A673 (cell line): ENCODE measurements around the gene POLA2.

Experiments
- CTCF ChIP-seq: fragments of 300-800, 200-600 bp; sonication (generic); conservative IDR thresholded peaks from 2 replicates; pipeline ENCODE4 v1.5.1; 2017; ENCODE audit warnings: low read depth, mild to moderate bottlenecking, antibody characterized with exemption, low read length, moderate library complexity, mixed read lengths
- EZH2 ChIP-seq: fragments of 200-600 bp; sonication (generic); IDR thresholded peaks from 2 replicates; pipeline ENCODE4 v1.6.1; 2017; ENCODE audit warnings: borderline replicate concordance, low read depth, mild to moderate bottlenecking, mixed read lengths, antibody characterized with exemption, low read length; ENCODE audit not compliant: poor library complexity, severe bottlenecking

GRCh38 chr11:65262381-65262680 lies 569 bp downstream of the POLA2 start:
- TF ChIP-seq CTCF (no peak), EZH2 (no peak)
